Mucosa of stomach (tissue), 1 donor: ENCODE measurements around the gene CEACAM19.

Source experiments
- H3K27me3 ChIP-seq: one replicate; pipeline ENCODE4 v1.7.0; 2013; ENCODE audit warnings: mild to moderate bottlenecking, low read length; ENCODE audit not compliant: control insufficient read depth, insufficient read depth
- H3K36me3 ChIP-seq: one replicate; pipeline ENCODE4 v1.7.0; 2013; ENCODE audit warnings: low read length; ENCODE audit not compliant: control insufficient read depth, insufficient read depth
- H3K4me1 ChIP-seq: one replicate; pipeline ENCODE4 v1.7.0; 2013; ENCODE audit warnings: mild to moderate bottlenecking, low read length; ENCODE audit not compliant: control insufficient read depth, insufficient read depth
- H3K4me3 ChIP-seq: one replicate; pipeline ENCODE4 v1.7.0; 2013; ENCODE audit warnings: low read length
- H3K9ac ChIP-seq: one replicate; pipeline ENCODE4 v1.7.0; 2013; ENCODE audit warnings: mild to moderate bottlenecking, low read length, moderate library complexity
- H3K9me3 ChIP-seq: one replicate; pipeline ENCODE4 v1.7.0; 2013; ENCODE audit warnings: mild to moderate bottlenecking, low read length, moderate library complexity; ENCODE audit not compliant: control insufficient read depth
- donor health status: Pancreatic carcinoma.

CEACAM19 gene

DNA sequence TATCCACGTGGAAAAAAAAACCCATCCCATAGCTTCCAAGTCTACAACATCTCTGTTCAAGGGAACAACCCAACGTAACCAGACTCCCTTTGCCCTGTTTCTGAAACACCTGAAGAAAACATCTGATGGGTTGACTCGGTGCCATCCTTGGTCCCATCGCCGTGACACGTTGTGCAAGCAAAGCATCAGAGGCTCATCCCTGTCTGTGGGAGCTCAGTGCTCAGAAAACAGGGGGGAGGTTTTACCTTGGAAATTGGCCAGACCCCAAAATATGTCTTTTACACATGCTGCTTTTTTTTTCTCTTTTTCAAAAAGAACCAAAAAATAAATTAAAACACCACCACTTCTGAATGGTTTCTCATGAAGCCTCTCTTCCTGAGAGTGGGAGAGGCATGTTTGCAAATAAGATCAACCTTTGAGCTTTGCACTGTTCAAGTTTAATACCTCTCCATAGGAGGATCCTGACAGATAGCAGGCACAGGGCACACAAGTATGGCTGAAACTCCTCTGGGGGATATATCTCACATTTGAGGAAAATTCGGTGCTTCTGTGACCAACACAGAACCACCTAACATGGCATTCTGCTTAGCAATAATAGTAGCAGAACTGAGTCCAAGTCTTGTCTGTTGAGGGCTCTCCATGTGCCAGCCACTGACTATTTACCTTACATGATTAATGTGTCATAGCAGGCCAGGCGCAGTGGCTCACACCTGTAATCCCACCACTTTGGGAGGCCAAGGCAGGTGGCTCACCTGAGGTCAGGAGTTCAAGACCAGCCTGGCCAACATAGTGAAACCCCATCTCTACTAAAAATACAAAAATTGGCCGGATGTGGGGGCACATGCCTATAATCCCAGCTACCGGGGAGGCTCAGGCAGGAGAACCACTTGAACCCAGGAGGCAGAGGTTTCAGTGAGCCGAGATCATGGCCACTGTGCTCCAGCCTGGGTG is 34.6 kb upstream of the CEACAM19 start:
- Histone ChIP-seq H3K27me3 (no peaks in the 10 kb centered on the region), H3K36me3 (no peaks in the 10 kb centered on the region), H3K9me3 (no peaks in the 10 kb centered on the region), H3K4me1 (peaks cover 16% of the 10 kb centered on the region), H3K9ac (no peak overlapping the region), H3K4me3 (no peak overlapping the region)

DNA sequence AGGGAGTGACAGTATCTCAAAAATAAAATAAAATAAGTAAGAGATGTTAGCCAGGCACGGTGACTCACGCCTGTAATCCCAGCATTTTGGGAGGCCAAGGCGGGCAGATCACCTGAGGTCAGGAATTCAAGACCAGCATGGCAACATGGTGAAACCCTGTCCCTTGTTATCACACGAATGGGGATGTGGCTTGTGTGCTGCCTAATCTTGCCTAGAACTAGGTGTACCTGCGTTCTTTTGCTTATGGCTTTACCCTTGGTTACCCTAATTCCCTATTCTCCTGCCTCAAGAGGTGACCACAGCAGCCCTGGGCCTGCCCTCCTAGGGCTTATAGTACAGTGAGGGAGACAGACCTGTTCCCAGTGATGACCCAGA is 33.9 kb upstream of the CEACAM19 start:
- Histone ChIP-seq H3K4me3 (no peak overlapping the region), H3K27me3 (no peaks in the 10 kb centered on the region), H3K36me3 (no peaks in the 10 kb centered on the region), H3K4me1 (peaks cover 16% of the 10 kb centered on the region), H3K9me3 (no peaks in the 10 kb centered on the region), H3K9ac (no peak overlapping the region)

DNA sequence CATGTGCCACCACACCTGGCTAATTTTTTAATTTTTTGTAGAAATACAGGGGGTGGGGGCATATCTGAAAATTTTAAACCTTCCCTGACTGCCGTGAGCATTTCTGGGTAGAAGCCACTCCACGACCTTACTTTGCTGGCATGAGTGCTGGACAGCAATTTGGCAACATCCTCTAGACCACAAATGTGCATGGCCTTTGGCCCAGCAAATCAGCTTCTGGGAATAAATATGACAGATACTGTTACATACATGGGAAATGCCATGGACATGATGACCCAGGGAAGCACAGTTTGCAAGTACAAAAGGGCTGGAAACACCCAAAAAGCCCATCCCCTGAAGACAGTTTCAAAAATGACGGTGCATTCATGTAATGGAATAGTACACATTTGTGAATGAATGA is 30.8 kb upstream of the CEACAM19 start:
- H3K9me3 ChIP-seq: no peaks in the 10 kb centered on the region

DNA sequence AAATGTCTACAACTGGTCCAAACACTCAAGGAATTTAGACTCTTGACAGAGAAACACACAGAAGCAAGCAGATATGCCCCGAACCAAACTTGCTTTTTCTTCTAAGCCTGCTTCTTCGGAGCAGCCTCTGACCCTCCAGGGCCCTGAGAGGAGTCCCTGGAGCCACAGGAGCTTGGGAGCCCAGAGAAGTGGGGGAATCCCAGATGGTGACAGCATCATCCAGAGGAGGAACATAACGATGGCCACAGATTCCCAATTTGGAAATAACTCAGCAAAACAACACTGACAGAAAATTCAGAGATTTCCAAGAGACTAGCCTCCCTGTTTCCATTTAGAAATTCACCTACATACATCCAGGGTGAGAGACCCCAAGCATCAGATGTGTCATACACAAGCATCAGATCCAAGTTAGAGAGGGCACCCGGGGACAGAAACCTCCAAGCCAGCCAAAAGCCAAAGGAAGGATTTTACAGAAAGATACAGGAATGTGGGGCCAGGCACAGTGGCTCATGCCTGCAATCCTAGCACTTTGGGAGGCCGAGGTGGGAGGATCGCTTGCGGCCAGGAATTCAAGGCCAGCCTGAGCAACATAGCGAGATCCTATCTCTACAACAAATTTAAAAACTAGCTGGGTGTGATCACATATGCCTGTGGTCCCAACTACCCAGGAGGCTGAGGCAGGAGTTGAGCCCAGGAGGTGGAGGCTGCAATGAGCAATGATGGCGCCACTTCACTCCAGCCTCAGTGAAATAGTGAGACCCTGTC is 29.6 kb upstream of the CEACAM19 start:
- no peak overlapping the region for H3K9ac ChIP-seq
- H3K9me3 ChIP-seq: no peaks in the 10 kb centered on the region
- peaks cover 11% of the 10 kb centered on the region for H3K4me1 ChIP-seq
- no peaks in the 10 kb centered on the region for H3K36me3 ChIP-seq
- no peak overlapping the region for H3K4me3 ChIP-seq
- no peaks in the 10 kb centered on the region for H3K27me3 ChIP-seq

More for the DNA sequence above, 30.8 kb upstream of the CEACAM19 start:
- Histone ChIP-seq H3K9ac (no peak overlapping the region), H3K36me3 (no peaks in the 10 kb centered on the region), H3K4me3 (no peak overlapping the region), H3K4me1 (peaks cover 16% of the 10 kb centered on the region), H3K27me3 (no peaks in the 10 kb centered on the region)

DNA sequence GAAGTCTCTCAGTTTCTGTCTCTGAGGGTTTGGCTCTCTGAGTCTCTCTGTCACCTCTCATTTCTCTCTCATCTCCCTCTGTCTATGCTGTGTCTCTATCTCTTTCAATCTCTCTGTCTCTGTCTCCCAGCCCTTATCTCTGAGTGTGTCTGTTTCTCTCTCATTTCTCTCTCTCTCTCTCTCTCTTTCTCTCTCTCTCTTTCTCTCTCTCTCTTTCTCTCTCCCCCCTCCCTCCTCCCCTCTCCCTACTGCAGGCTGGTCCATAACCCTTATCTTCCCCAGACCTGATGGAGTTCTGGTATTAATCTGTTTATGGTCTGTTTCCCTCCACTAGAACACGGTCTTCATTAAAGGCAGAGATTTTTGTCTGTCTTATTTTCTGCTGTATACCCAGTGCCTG is 28.9 kb upstream of the CEACAM19 start:
- peaks cover 4% of the 10 kb centered on the region for H3K4me1 ChIP-seq
- H3K27me3 ChIP-seq: no peaks in the 10 kb centered on the region
- no peaks in the 10 kb centered on the region for H3K36me3 ChIP-seq
- H3K9ac ChIP-seq: no peak overlapping the region
- H3K9me3 ChIP-seq: no peaks in the 10 kb centered on the region
- H3K4me3 ChIP-seq: no peak overlapping the region

DNA sequence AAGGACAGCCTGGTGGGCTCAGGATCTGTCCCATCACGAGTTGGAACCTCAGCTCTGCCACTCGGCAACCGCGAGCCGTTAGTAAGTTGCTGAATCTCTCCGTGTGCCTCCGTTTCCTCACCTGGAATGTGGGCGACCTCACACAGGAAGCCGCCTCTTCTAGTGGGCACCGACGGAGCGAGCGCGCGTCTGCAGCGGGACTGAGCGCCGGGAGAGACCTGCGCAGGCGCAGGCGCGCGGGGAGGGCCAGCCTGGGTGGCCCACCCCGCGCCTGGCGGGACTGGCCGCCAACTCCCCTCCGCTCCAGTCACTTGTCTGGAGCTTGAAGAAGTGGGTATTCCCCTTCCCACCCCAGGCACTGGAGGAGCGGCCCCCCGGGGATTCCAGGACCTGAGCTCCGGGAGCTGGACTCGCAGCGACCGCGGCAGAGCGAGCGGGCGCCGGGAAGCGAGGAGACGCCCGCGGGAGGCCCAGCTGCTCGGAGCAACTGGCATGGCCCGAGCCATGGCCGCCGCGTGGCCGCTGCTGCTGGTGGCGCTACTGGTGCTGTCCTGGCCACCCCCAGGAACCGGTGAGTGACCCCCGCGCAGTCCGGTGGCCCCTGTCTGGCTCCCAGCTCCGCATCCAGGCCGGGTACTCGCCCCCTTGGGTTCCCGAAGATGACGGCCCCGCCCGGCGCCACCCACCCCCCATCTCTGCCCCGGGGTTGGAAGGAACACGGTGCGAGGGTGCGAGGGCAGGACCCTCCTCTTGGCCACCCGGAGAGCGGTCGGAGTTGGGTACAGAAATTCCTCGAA is 27.5 kb upstream of the CEACAM19 start, which contains the start of gene PVR:
TSS of gene PVR (plus strand) at position 306 of the 797 bp plus-strand sequence. CDS start at position 493, 187 bp downstream.
- H3K36me3 ChIP-seq: no peaks in the 10 kb centered on the region
- peak within 1 kb of the TSS; percentile 86 for H3K9ac ChIP-seq
- H3K27me3 ChIP-seq: no peaks in the 10 kb centered on the region
- peak within 1 kb of the TSS; percentile 82 for H3K4me3 ChIP-seq
- no peaks in the 10 kb centered on the region for H3K4me1 ChIP-seq
- no peaks in the 10 kb centered on the region for H3K9me3 ChIP-seq

DNA sequence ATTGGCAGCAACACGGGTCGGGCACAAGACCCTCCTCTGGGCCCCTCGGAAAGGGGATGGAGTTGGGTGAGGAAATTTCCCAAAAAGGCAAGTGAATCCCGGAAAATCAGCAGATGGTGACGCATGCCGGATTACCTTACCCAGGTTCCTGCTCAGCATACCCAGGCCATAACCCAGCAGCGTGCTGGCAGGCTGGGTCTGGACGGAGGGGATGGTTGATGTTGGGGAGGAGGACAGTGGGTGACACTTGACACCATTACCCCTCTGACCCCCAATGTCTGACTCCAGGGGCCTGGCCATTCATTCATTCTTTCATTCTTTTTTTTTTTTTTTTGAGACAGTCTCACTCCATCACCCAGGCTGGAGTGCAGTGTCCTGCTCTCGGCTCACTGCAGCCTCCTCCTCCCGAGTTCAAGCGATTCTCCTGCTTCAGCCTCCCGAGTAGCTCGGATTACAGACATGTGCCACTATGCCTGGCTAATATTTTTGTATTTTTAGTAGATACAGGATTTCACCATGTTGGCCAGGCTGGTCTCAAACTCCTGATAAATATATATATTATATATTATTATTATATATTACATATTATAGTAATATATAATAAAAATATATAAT is 26.8 kb upstream of the CEACAM19 start:
- H3K27me3 ChIP-seq: no peaks in the 10 kb centered on the region
- no peaks in the 10 kb centered on the region for H3K4me1 ChIP-seq
- peak overlapping the region; percentile 82 for H3K4me3 ChIP-seq
- peaks cover under 1% of the 10 kb centered on the region for H3K36me3 ChIP-seq
- no peaks in the 10 kb centered on the region for H3K9me3 ChIP-seq
- H3K9ac ChIP-seq: peak overlapping the region; percentile 86

DNA sequence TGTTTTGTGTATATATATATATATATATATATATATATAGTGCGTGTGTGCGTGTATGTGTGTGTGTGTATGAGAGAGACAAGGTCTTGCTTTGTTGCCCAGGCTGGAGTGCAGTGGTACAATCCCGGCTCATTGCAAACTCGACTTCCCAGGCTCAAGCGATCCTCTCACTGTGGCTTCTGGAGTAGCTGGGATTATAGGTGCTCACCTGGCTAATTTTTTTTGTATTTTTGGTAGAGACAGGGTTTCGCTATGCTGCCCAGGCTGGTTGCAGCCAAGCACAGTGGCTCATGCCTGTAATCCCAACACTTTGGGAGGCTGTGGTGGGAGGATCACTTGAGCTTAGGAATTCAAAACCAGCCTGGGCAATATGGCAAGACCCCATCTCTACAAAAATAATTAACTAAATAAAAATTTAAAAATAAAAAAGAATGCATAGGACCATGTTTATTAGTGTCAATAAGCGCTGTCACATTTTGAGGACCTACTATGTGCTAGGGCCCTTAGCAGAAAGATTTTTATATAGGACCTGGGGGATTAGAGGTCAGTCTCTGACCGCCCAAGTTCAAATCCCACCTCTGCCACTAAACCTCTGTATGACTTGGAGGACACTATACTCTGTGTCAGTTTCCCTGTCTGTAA is 25.8 kb upstream of the CEACAM19 start:
- Histone ChIP-seq H3K4me1 (no peaks in the 10 kb centered on the region), H3K36me3 (peaks cover 10% of the 10 kb centered on the region), H3K9me3 (no peaks in the 10 kb centered on the region), H3K27me3 (no peaks in the 10 kb centered on the region), H3K4me3 (no peak overlapping the region), H3K9ac (no peak overlapping the region)

DNA sequence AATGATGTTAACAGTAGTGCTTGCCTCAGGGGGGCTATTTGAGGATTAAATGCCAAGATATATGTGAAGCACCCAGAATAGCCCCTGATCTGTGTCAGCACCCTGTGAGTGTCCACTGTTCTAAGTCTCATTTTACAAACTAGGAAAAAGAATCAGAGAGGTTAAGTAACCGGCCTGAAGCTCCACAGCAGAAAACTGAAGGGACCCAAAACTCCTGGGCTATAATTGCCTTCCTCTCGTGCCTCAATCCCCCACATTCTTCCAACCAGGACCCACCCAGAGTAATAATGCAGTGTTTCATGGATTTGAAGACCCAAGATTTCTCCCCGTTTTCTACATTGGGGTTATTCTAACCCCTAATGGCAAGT is 25.2 kb upstream of the CEACAM19 start:
- H3K9me3 ChIP-seq: no peaks in the 10 kb centered on the region
- H3K27me3 ChIP-seq: no peaks in the 10 kb centered on the region
- no peak overlapping the region for H3K4me3 ChIP-seq
- peaks cover 14% of the 10 kb centered on the region for H3K36me3 ChIP-seq
- H3K9ac ChIP-seq: no peak overlapping the region
- no peaks in the 10 kb centered on the region for H3K4me1 ChIP-seq

DNA sequence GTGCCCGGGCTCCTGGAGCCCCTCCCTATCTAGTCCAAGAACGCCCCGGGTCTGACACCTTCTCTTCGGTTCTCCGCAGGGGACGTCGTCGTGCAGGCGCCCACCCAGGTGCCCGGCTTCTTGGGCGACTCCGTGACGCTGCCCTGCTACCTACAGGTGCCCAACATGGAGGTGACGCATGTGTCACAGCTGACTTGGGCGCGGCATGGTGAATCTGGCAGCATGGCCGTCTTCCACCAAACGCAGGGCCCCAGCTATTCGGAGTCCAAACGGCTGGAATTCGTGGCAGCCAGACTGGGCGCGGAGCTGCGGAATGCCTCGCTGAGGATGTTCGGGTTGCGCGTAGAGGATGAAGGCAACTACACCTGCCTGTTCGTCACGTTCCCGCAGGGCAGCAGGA is 24.1 kb upstream of the CEACAM19 start:
- no peak overlapping the region for H3K9ac ChIP-seq
- peaks cover 20% of the 10 kb centered on the region for H3K36me3 ChIP-seq
- H3K9me3 ChIP-seq: no peaks in the 10 kb centered on the region
- H3K4me1 ChIP-seq: no peaks in the 10 kb centered on the region
- H3K27me3 ChIP-seq: no peaks in the 10 kb centered on the region
- H3K4me3 ChIP-seq: no peak overlapping the region

DNA sequence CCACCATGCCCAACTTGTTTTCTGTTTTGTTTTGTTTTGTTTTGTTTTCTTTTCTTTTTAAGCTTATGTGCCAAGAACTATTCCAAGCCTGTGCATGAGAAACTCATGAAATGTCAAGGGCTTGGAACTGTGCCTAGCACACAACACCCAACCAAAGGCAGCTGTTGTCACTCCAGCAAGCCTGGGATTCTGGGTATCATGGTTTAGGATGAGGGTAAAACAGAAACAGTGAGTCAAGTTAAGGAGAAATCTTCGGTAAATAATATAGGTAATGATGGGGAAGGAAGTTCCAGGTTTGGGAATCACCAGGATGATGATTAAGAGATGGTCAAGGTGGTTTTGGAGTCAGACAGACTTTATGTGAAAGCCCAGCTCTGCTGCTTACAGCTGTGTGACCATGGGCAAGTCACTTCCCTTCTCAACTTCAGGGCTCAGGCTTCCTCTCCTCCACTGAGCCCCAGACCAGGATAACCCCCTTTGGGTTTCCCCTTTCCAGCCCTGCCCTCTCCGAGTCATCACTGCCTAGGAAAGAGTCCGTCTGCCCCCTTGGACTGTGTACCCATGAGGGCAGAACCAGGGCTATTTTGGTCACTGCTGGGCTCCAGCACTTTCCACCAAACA is 22.5 kb upstream of the CEACAM19 start:
- peaks cover 28% of the 10 kb centered on the region for H3K36me3 ChIP-seq
- no peaks in the 10 kb centered on the region for H3K4me1 ChIP-seq
- H3K4me3 ChIP-seq: no peak overlapping the region
- H3K9me3 ChIP-seq: no peaks in the 10 kb centered on the region
- H3K9ac ChIP-seq: no peak overlapping the region
- no peaks in the 10 kb centered on the region for H3K27me3 ChIP-seq
